ENCODE measurements around the gene TBKBP1. TPM values are rescaled to one million over a fixed set of nuclear protein-coding genes. Genes with fewer than 3 reads are reported as not detected.

Gene TBKBP1
- total and polyA plus RNA-seq, 2 experiments from 2014 or later: 22.6 to 143 TPM

DNA sequence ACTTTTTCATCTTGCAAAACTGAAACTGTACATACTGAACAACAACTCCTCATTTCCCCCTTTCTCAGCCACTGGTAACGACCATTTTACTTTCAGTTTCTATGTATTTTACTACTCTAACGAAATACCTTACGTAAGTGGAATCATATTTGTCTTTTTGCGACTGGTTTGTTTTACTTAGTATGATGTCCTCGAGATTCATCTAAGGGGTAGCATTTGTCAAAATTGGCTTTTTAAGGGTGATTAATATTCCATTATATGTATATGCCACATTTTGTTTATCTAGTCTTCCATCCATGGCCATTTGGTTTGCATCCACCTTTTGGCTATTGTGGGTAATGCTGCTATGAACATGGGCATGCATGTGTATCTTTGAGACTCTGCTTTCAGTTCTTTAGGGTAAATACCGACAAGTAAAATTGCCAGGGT, 33.9 kb upstream of the TBKBP1 start:
- Histone ChIP-seq H3K27ac (peak overlapping the region; percentile 23), H3K9me3 (ENCODE audit: low read depth) (no peaks in the 10 kb centered on the region), H3K36me3 (peaks cover 86% of the 10 kb centered on the region), H3K4me1 (ENCODE audit: low read depth) (no peaks in the 10 kb centered on the region), H3K27me3 (no peaks in the 10 kb centered on the region), H3K4me3 (no peak overlapping the region)
- TF ChIP-seq, protein P1, sequence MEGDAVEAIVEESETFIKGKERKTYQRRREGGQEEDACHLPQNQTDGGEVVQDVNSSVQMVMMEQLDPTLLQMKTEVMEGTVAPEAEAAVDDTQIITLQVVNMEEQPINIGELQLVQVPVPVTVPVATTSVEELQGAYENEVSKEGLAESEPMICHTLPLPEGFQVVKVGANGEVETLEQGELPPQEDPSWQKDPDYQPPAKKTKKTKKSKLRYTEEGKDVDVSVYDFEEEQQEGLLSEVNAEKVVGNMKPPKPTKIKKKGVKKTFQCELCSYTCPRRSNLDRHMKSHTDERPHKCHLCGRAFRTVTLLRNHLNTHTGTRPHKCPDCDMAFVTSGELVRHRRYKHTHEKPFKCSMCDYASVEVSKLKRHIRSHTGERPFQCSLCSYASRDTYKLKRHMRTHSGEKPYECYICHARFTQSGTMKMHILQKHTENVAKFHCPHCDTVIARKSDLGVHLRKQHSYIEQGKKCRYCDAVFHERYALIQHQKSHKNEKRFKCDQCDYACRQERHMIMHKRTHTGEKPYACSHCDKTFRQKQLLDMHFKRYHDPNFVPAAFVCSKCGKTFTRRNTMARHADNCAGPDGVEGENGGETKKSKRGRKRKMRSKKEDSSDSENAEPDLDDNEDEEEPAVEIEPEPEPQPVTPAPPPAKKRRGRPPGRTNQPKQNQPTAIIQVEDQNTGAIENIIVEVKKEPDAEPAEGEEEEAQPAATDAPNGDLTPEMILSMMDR (IDR thresholded peaks at IDR 0.05; ENCODE audit: low read depth, low read length): no peak
- no peak for DNase-seq (ENCODE audit: low read depth in 1 of 2, low spot score in 1 of 2)

DNA sequence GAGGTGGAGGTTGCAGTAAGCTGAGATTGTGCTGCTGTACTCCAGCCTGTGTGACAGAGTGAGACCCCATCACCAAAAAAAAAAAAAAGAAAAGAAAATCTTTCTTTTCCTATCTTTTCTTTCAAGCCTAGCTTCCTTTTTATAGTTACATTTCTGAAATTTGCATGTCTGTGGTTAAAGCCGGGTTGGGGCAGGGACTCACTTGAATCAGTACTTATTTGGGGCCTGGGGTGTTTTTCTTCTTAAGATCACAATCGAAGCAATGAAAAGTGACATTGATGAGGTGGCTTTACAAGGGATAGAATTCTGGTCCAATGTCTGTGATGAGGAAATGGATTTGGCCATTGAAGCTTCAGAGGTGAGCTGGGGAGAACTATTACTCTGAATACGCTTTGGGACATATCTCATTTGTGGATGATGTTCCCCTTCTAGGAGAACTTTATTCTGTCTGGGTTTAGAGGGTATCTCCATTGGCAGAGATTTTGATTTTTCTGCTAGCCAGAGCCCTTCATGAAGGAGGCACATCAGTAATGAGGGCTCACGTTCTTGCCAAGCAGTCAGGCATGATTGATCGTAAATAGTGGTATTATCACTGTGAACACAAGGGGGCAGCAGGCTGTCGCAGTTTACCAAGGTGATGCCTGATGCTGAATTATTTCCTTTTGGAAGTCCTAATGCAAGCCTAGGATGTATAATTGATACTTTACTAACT, 29.9 kb upstream of the TBKBP1 start:
- Histone ChIP-seq H3K27me3 (no peaks in the 10 kb centered on the region), H3K27ac (no peak overlapping the region), H3K9me3 (ENCODE audit: low read depth) (no peaks in the 10 kb centered on the region), H3K4me1 (ENCODE audit: low read depth) (no peaks in the 10 kb centered on the region), H3K4me3 (no peak overlapping the region), H3K36me3 (peaks cover 78% of the 10 kb centered on the region)
- TF ChIP-seq, protein P1 (IDR thresholded peaks at IDR 0.05; ENCODE audit: low read depth, low read length): peak; percentile 75
- DNase-seq (ENCODE audit: low read depth in 1 of 2, low spot score in 1 of 2): peak; percentile 77 to 78

DNA sequence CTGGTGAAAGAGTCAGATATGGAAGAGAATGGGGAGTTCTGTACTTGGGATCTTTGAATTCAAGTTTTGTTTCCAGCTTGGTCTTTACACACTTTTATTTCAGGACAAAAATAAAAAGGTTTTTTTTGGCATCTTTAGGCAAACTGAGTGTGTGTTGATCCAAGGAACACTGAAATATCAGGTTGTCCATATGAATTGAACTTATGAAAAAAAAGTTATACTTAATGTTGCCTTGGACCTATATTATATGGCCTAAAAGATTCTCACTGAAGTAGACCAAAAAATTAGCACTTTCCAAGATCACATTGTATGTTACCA, 29.4 kb upstream of the TBKBP1 start:
- H3K4me3 ChIP-seq: no peak overlapping the region
- no peak for DNase-seq (ENCODE audit: low read depth in 1 of 2, low spot score in 1 of 2)
- TF ChIP-seq, protein P1 (IDR thresholded peaks at IDR 0.05; ENCODE audit: low read depth, low read length): no peak
- no peaks in the 10 kb centered on the region for H3K27me3 ChIP-seq
- H3K27ac ChIP-seq: no peak overlapping the region
- peaks cover 83% of the 10 kb centered on the region for H3K36me3 ChIP-seq
- no peaks in the 10 kb centered on the region for H3K9me3 ChIP-seq (ENCODE audit: low read depth)
- no peaks in the 10 kb centered on the region for H3K4me1 ChIP-seq (ENCODE audit: low read depth)

DNA sequence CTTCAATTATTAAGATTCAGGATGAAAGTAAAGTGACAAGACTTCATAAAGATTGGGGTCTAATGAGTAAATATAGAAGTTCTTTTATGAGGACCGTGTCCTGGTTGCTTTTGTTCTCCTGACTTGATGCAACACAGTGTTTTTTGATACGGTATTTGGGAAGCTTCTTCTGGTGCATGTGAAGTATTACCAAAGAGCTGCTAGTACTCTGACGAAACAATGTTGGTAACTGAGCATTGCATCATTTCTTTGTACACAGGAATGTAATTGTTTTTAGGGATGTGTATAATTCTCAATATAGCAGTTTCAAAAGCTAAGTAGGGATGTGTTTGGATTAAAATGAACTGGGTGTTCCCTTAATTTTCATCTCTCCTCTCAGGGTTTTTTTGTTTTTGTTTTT, 28.3 kb upstream of the TBKBP1 start:
- Histone ChIP-seq H3K27ac (peak overlapping the region; percentile 13), H3K27me3 (no peaks in the 10 kb centered on the region), H3K36me3 (peaks cover 83% of the 10 kb centered on the region), H3K9me3 (ENCODE audit: low read depth) (no peaks in the 10 kb centered on the region), H3K4me1 (ENCODE audit: low read depth) (no peaks in the 10 kb centered on the region), H3K4me3 (no peak overlapping the region)
- peak in 1 of 2 donors; percentile 84 for DNase-seq (ENCODE audit: low read depth in 1 of 2, low spot score in 1 of 2)
- TF ChIP-seq, protein P1 (IDR thresholded peaks at IDR 0.05; ENCODE audit: low read depth, low read length): no peak

DNA sequence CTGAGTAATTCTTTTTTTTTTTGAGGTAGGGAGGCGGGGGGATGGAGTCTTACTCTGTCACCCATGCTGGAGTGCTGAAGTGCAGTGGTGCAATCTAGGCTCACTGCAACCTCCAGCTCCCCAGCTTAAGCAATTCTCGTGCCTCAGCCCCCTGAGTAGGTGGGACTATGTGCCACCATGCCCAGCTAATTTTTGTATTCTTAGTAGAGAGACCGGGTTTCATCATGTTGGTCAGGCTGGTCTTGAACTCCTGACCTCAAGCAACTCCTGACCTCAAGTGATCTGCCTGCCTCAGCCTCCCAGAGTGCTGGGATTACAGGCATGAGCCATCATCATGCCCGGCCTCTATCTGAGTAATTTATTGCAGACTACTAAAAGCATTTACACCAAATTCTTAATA, 24.9 kb upstream of the TBKBP1 start:
- TF ChIP-seq, protein P1 (IDR thresholded peaks at IDR 0.05; ENCODE audit: low read depth, low read length): no peak
- H3K4me1 ChIP-seq (ENCODE audit: low read depth): peaks cover 7% of the 10 kb centered on the region
- DNase-seq (ENCODE audit: low read depth in 1 of 2, low spot score in 1 of 2): no peak
- no peak overlapping the region for H3K27ac ChIP-seq
- peaks cover 87% of the 10 kb centered on the region for H3K36me3 ChIP-seq
- no peaks in the 10 kb centered on the region for H3K9me3 ChIP-seq (ENCODE audit: low read depth)
- H3K4me3 ChIP-seq: no peak overlapping the region
- no peaks in the 10 kb centered on the region for H3K27me3 ChIP-seq
